Ovary (tissue), 3 donors: ENCODE data around the gene GASK1A.

Experiments
- POLR2A ChIP-seq: fragments of 450-650 bp; IDR thresholded peaks from one replicate; pipeline ENCODE4 v1.6.1; 2017; ENCODE audit warnings: antibody characterized with exemption, mild to moderate bottlenecking, moderate library complexity
- TF ChIP-seq, protein P1 (sequence below), 3 donors: fragments of 450-650 bp in 2 of 3; fragments of 200-600 bp in 1 of 3; IDR thresholded peaks; one replicate each; pipeline versions ENCODE4 v1.5.1 to v1.8.0; 2016 to 2022; ENCODE audit warnings: antibody characterized with exemption in 3 of 3, mild to moderate bottlenecking in 1 of 3
- donor health status: DM: no; HTN: no; CAD: no.

GRCh38 chr3:43012174-43012573, 33.1 kb downstream of the GASK1A start:
- TF ChIP-seq, protein P1, sequence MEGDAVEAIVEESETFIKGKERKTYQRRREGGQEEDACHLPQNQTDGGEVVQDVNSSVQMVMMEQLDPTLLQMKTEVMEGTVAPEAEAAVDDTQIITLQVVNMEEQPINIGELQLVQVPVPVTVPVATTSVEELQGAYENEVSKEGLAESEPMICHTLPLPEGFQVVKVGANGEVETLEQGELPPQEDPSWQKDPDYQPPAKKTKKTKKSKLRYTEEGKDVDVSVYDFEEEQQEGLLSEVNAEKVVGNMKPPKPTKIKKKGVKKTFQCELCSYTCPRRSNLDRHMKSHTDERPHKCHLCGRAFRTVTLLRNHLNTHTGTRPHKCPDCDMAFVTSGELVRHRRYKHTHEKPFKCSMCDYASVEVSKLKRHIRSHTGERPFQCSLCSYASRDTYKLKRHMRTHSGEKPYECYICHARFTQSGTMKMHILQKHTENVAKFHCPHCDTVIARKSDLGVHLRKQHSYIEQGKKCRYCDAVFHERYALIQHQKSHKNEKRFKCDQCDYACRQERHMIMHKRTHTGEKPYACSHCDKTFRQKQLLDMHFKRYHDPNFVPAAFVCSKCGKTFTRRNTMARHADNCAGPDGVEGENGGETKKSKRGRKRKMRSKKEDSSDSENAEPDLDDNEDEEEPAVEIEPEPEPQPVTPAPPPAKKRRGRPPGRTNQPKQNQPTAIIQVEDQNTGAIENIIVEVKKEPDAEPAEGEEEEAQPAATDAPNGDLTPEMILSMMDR (IDR thresholded peaks at IDR 0.05): no peak
- no peak for TF ChIP-seq POLR2A
